Measurements from ENCODE around the gene FBLN2. TPM values are rescaled to one million over a fixed set of nuclear protein-coding genes. Genes with fewer than 3 reads are reported as not detected.

Gene FBLN2
- total and polyA plus RNA-seq, 2 of the 13 experiments (the other 11 are each of a cell fraction or from before 2014, with no cell fraction given), result not detected

- TF ChIP-seq POGK (CRISPR knock-in tag; conservative IDR thresholded peaks at IDR 0.05) (no peak), MYNN (CRISPR knock-in tag; IDR thresholded peaks at IDR 0.05; ENCODE audit: low read depth) (no peak), HHEX (CRISPR knock-in tag; IDR thresholded peaks at IDR 0.05) (no peak)
Measured at GRCh38 chr3:13627681-13628080, 78.8 kb downstream of the FBLN2 start (continued).

- intact Hi-C loops (cut with micrococcal nuclease; ENCODE audit: unreplicated experiment), result no loop called here
- Histone ChIP-seq H3K4me1 (ENCODE audit: insufficient read depth, low read length) (peaks cover 14% of the 10 kb centered on the region), H3K36me3 (replicated peaks in 1 of 2; ENCODE audit: control insufficient read depth in 1 of 2, insufficient read depth in 2 of 2, low read length in 2 of 2) (no peaks in the 10 kb centered on the region), H3K79me2 (ENCODE audit: insufficient read depth, low read length) (no peaks in the 10 kb centered on the region), H3K4me3 (replicated peaks in 1 of 3; ENCODE audit: insufficient read depth in 1 of 3, low read depth in 2 of 3, low read length in 3 of 3) (no peak overlapping the region), H3K4me2 (ENCODE audit: low read depth, low read length) (no peak overlapping the region), H3K9ac (ENCODE audit: insufficient read depth, low read depth, low read length) (no peak overlapping the region), H4K20me1 (ENCODE audit: insufficient read depth, low read length) (no peaks in the 10 kb centered on the region), H3K27ac (ENCODE audit: extremely low read length, insufficient read depth, low read length) (no peak overlapping the region), H3K9me3 (ENCODE audit: low read length) (no peaks in the 10 kb centered on the region), H2AFZ (ENCODE audit: low read length) (no peak overlapping the region), H3K27me3 (ENCODE audit: control insufficient read depth in 1 of 2, insufficient read depth in 2 of 2, low read length in 2 of 2) (peaks cover 8 to 54% of the 10 kb centered on the region in 2 experiments; a peak in 4 of 5 replicates)
- ATAC-seq, result no peak
- no TSS peak for BruUV-seq (replicated peaks)
- in situ Hi-C loops (cut with HindIII; ENCODE audit: extremely low pct_ligation_motif_present, low pct_unique_long_range_greater_than_20kb), result no loop called here
- WGBS (ENCODE audit: low lambda C conversion rate), result 42% methylated on average over 8 of the region's 10 CpGs
- FAIRE-seq, result no peak
- POLR2A ChIA-PET, result no interaction called here
- DNase-seq (ENCODE audit: low spot score), result no peak
- CTCF ChIA-PET (ENCODE audit: low intra/inter-chr PET ratio, low total read pairs), result no interaction called here
- no peak for TF ChIP-seq ZNF740 (CRISPR knock-in tag; IDR thresholded peaks at IDR 0.05)
- no peak for TF ChIP-seq JDP2 (CRISPR knock-in tag; IDR thresholded peaks at IDR 0.05; ENCODE audit: borderline replicate concordance)
- TF ChIP-seq SNAPC5 (CRISPR knock-in tag; IDR thresholded peaks at IDR 0.05; ENCODE audit: borderline replicate concordance), result no peak
- no peak for TF ChIP-seq IRF9 (CRISPR knock-in tag; IDR thresholded peaks at IDR 0.05; ENCODE audit: borderline replicate concordance)
Measured at GRCh38 chr3:13628432-13628831, 79.5 kb downstream of the FBLN2 start.

Measured in HepG2 (cell line).